ENCODE data around the gene NRROS.
"Not testable (repeated sequence)": the region's sequence is repeated elsewhere in the genome, so short reads cannot be mapped to it uniquely, and the experiment has no call there.

Gene NRROS

DNA sequence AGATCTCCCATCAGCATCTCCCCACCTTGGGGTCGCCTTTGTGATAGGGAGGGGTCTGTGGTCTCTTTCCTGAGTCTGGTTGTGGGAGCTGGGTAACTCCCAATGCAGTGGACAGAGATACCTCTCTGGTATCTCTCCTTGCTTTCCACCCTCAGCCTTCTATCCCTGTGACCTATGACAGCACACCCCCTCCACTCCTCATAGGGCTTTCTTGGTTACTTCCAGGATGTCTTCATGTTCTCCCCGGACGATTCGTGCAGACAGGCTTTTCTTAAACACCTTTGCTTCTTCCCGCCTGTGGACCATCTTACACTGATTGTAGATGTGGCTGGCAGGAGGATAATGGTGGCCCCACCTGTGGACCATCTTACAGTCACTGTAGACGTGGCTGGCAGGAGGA lies 14.2 kb upstream of the NRROS start:
- DNase-seq = no peak

DNA sequence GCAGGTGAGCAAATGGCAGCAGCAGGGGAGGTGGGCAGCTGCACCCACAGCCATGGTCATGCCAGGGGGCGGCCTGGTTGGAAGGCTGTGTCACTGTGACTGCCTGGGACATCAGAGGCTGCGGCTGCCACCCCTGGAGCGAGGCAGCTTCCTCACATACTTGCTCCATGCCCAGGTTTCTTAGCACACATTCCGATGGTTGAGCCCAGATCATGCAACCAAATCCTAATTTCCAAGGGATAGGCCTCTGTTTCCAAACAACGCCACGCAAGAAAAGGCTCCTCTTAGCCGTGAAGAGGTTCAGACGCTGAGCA lies 11.6 kb upstream of the NRROS start:
- DNase-seq = no peak

DNA sequence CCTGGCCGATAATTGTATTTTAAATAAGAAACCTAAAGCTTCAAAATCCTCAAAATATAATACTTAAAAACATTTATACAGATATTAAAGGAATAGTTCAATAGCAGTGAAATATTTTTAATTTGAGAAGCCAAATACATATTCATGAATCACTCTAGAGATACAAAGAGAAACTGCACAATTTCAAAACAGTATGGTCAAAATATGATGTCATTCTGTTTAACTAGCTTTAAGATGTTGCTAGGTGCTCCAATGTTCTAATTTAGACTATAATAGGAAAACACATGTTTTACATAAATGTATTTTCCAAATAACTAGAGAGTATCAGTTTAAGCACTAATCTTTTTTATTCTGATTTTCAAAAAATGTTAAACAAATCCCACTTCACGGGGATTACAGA lies 10.3 kb upstream of the NRROS start:
- no peak for DNase-seq

DNA sequence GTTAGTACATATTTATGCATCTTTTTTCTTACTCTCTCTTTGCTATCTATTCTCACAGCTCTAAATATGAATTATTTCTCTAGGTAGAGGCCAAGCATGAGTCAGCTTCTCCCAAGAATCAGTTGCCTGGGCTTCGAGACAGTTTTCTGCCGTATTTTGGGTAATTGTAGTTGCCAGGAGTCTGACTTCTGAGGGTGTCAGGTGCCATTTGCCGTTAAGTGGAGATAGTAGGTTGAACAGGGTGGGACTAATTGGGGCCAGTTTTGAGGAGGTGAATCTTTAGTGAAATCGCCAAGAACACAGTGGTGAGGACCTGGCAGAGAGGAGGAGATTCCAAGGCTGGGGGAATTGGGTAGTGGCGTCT lies 7.8 kb upstream of the NRROS start:
- no peak for DNase-seq

DNA sequence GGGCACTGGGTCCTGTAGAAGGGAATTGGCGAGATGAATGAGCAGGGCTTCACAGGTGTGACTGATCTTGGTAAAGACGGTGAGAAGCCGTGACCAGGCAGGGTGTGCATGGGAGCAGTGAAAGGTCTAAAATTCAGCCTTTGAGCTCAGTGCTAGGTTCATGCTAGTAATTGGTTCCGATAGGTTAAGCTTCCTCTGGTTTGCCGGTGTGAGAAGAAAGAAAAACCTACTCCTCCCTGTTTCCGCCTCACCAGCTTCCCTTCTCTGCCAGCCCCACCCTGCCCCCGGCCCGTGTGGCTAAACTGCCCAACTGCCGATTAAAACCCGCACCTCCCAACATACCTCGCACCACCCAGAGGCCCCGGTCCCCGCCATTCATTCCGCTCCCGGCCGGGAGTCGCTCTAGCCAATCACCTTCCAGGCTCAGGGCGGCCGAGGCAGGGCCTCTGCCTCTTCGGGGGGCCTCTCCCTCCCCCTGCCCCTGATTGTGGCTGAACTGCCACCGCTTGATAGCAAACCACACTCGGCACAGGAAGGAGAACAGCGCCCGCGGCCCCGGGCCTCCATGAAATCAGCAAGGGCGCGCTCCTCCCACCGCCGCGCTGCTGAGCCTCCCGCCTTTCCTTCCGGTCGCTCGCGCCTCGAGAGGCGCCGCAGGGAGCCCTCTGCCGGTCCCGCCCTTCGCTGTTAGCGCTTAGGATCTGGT lies 7.3 kb upstream of the NRROS start:
- DNase-seq = peak; percentile 78

DNA sequence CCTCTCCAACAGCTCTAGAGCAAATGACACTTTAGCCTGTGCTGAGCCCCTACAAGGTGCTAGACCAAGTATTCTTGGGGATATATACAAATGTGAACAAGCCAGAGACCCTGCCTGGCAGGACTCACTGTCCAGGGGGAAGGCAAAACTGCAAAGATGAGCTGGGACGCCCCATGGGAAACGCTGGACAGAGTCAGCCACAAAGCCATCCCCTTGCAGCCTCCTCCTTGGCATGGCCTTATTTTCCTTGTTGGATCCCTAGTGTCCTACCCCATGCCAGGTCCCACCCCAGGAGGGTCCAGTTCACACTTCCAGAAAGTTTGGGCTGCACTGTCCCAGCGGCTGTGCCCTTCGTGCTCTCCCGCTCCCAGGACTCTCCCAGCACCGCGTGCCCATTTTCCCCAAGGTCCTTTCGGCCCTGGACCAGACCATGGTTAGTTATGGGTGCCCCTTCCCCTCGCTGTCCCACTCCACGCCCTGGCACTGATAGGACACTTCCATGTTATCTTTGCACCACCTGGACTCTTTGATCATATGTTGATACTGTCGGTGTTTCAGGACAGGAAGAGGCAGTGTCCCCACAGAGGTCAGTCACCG lies 5.8 kb upstream of the NRROS start:
- no peak for DNase-seq

DNA sequence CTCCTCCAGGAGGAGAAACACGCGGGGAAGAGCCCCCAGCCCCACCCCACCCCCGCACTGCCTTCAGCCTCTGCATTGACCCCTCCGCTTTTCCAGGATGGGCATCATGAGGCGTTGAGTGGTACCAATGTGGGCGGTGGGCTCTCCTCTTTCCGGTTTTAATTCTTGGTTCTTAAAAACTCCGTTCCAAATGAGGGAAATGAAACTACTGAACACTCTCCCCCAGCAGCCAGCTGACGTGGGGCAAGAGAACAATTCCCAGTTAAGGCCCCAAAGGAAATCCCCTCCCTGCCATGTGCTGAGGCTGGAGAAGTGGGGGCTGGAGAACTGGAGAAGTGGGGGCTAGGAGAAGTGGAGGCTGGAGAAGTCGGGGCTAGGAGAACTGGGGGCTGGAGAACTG lies 5.3 kb upstream of the NRROS start:
- DNase-seq = no peak

DNA sequence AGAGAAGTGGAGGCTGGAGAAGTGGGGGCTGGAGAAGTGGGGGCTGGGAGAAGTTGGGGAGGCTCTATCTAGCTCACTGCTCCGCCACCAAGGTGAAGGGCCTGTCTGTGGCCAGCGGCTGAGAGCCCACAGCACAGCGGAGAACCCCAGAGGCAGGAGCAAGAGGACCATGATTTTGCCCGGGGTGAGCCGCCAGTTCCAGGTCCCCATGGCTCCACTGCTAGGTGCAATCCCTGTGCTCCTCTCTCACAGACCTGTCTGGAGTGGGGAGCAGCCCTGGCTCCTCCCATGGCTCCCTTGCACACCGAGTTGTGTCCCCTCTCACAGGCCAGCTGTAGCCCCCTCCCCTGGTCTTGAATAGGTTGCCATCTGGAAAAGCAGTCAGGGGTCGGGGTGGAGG lies 4.7 kb upstream of the NRROS start:
- DNase-seq = no peak

DNA sequence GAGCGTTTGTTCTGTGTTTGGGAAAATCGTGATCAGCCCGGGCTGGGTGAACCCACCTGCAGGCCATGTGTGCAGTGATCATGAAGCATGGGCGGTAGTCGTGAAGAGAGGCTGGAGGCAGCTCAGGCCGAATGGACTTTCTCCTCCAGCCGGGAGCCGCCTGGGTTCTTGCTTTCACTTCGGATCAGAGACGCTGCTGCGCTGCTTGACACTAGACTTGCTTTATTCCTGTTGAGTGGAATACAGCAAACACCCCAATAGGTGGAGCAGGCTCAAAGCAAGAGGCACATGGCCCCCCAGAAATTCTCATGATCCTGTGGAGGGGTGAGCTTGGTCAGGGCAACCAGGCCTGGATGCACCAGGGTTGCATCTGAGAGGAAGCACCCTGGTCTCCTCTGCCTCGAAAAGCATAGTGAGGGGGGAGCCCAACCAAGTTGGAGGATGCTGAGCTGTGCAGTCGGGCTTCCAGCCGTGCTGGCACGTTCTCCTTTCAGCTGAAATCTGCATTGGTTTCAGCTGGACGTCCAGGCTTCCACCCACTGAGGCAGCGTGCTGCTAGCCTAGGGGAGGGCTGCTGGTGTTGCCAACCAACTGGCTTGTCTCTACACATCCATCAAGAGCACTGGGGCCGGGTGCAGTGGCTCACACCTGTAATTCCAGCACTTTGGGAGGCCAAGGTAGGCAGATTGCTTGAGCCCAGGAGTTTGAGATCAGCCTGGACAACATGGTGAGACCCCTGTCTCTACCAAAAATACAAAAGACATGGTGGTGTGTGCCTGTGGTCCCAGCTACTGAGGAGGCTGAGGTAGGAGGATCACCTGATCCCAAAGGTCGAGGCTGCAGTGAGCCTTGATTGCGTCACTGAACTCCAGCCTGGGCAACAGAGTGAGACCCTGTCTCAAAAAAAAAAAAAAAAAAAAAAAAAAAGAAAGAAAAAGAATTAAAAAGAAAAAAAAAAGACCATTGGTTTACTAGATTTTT lies 2.8 kb upstream of the NRROS start:
- DNase-seq = no peak

DNA sequence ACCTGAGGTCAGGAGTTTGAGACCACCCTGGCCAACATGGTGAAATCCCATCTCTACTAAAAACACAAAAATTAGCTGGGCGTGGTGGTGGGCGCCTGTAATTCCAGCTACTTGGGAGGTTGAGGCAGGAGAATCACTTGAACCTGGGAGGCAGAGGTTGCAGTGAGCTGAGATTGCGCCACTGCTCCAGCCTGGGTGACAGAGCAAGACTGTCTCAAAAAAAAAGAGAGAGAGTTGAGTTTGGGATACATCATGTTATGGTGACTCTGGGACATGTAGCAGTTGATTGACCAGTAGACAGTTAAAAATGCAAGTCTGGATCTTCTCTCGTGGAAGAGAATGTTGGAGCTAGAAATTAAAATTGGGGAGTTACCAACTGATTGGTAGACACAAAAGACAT lies 1.6 kb upstream of the NRROS start:
- not testable (repeated sequence) for DNase-seq

DNA sequence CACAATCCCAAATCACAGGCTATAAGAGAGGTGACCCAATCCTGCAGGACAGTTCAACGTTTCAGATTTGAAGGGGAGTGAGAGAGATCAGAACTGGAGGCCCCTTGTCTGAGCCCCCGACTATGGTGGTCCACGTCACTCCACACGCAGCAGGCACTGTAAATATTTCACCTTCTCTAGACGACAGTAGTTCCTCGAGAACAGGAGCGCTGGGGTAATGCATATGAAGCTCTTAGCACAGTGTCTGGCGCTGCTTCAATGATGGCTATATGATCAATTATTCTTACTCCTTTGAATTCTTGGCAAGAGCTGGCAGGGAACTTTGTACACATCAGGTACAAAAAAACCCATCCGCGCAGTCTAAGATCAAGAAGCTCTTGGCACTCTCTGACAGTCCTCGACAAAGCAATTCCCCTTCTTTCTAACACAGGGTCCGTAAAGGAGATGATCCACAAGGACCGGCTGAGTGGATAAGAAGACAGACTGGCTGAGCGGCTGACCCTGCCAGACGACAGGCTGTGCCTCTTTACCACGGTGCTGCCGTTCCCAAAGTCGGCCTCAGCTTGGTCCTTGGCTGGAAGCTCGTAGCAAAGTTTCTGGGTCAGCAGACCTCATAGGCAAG lies 522 bp upstream of the NRROS start:
- DNase-seq = no peak

DNA sequence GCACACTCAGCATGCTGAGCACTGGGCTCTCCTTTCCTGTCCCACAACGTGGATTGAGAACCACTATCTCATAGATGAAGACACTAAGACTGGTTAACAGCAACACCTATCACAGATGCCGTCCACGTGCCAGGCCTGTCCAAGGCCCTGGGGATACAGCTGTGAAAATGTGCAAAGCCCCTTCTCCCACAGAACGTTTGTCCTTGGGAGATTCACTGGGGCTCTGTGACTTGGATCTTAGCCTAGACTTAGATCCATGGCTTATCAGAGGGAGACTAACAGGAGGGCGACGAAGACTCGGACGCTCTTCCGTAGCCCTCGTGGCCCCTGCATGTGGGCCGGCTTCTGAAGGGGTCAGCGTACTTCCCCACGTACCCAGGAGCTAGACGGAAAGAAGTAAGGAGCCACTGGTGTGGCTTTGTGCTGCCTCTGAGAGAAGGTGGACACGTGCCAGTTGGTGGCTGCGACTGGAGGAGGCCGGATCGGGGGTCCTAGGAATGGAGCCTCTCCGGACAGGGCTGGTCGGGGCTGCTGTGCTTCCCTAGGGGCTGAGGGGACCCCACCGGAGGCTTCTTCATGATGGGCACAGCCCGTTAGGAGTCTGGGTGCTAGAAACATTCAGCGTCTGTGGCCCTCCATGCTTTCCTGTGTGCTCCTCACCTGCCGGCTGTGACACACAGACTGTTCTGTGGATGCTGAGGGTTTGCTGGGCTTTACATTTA lies 964 bp downstream of the NRROS start:
- no peak for DNase-seq

DNA sequence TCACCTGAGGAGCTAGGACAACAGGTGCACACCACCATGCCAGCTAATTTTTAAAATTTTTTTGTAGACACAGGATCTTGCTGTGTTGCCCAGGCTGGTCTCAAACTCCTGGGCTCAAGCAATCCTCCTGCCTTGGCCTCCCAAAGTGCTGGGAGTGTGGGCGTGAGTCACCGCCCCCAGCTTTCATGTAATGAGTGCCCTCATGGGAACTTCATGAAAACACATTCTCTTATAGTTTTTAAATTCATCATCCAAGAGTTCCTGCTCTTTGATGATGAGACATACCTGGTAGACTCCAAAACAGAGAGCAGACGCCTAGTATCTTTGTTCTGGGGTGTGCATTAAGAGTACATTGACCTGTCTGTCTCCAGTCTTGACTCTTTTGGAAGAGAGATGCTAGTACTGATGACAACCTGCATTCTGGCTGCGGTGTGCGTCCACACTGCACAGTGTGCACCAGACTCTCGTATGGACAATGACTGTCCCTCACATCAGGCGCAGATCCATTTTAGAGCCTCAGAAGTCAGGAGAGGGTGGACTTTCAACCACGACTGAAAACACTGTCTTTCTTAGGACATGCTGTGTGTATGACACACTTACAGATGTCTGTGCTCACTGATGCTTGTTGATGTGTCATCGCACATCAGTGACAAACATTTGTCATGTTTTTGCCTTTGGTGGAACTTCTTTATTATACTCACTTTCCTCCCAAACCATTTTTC lies 2.0 kb downstream of the NRROS start:
- DNase-seq = no peak

DNA sequence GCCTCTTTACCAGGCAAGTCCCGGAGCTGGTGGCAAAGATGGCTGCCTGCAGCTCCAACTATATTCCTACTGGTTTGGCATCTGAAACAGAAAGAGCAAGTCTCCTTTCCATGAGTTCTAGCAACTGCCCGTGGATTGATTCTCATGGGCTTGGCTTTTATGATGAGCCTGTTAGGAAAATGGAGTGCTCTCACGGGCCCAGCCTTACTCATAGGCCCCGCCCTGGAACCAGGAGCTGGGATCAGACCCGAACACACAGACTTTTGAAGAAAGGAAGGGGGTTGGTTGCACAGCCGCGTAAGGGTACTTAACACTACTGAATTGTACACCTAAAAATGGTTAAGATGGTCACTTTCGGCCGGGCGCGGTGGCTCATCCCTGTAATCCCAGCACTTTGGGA lies 2.9 kb downstream of the NRROS start:
- no peak for DNase-seq

DNA sequence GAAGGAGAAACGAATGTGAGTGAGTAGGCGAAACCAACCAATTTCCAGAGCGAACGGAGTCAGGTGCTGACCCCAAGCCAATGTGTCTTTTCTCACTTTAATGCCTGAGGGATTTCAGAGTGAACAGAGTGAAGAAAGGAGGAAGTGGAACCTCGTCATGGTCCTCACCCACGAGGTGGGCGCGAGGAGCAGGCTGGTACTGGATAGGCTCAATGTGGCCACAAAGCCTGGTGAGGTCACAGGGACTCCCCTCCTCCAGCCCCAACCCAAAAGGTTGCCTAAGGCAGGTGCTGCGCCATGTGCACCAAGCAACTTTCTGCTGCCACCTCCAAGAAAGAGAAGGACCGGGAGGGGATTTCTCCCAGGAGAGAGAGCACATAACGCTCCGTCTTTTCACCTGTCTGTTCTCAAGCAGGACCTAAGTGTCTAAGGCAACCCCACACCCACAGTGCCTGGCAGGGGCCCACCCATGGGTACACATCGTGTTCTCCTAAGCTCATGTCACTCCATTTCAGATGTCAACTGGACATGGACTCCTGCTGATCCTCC lies 3.8 kb downstream of the NRROS start:
- DNase-seq = no peak

DNA sequence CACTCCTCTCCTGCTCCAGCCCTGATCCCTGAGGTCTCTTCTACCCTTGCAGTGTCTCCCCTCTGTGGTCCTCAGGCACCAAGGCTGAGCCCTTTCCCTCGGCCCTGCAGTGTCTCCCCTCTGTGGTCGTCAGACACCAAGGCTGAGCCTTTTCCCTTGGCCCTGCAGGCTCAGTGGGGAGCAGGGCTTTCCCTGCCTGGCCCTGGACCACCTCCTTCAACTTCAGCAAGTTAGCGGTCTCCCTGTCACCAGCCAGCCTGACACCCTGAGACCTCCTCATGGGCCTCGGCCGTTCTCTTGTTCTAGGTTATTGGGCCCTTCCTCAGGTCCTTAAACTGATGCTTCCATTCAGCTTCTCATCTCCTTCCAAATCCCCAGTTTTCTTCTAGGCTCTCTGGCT lies 4.3 kb downstream of the NRROS start:
- DNase-seq = no peak

DNA sequence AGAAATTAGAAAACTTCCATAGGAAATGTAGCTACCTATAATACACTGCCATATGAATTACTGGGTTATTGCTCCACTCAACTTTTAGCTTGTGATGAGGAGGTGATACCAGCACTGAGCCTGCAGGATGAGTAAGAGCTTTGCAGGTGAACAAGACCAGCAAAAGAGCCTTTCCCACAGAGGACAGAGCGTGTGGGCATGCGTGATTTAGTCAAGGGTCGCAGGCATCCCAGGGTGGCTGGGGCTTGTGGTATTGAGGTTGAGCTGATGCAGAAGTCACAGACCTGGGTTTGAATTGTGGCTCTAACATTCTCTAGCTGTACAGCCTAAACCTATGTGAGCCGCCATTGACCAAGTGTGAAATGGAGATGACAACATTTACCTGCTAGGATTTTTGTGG lies 5.6 kb downstream of the NRROS start:
- DNase-seq = no peak

DNA sequence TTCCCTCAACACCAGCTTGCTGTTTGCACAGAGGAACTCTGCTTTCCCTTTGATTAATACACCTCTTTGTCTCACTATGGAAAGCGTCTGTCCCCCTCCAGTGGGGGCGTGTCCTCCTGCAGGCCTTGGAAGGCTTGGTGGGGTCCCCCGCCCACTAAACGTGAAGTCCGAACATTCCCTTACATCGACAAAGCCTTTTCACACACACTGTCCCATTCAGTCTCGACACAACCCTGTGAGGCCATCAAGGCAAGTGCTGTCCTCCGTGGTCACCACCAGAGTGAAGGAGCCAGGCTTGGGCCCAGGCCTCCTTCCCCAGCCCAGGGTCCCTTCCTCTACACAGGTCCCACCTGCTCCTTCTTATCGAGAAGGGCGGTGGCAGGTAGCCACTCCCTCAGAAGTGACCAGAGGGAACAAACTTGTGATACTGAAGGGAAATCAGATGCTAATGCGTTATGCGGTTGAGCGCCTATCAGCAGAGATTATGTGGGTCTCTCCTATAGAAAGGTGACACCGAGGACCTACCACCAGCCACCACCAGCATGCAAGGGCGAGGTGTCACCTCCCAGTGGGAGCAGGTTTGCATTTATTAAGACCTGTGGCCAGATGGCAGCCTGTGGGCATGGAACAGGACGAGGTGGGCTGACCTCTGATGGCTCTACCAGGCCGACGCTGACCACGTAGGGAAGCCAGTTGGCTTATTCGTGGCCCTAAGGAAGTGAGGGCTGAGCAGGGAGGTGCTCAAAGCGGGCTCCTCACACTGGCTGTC lies 6.6 kb downstream of the NRROS start:
- DNase-seq = no peak

DNA sequence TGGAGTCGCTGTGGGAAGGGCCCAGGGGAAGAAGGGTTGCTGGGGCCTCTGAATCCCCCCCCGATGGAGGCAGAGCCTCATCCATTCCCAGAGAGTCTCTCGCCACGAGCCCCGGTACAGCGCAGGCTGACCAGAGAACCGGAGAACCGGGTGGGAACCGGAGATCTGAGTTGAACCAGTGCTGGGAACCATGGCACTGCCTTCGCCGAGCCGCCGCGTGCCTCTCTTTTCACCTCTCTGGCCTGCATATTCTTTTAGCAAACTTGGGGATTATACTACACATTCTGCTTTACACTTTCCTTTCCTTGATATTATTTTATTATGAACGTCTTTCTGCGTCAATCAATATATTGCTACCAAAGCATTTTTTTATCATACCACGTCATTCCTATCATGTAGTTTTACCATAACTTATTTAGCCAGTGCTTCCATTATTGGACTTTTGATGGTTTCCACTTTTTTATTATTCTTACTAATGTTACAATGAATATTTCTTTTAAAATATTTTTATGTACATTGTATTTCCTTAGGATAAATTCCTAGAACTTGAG lies 7.2 kb downstream of the NRROS start:
- no peak for DNase-seq

DNA sequence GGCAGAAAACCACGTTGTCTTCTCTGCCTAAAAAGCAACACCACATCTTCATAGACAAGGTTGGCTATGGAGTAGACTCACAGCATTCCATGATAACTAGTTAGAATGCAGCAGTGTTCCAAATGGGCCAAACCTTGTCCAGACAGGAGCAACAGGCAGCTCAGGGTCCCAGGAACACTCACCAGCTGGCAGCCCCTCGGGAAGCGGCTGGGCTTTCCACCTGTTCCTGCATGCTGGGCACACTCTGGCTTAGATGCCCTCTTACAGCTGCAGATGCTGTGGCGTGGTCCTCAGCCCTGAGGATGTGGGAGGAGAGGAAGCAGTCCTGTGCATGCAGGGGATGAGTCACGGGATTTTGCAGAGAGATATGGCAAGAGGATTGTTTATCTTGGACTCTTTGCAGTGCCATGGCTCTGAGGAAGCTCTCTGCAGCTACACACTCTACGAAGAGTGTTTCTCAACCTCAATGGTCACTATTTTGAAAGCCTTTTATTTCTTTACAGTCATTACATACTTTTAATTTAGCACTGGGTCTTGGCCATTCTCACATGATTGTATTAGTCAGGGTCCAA lies 11.3 kb downstream of the NRROS start:
- no peak for DNase-seq

DNA sequence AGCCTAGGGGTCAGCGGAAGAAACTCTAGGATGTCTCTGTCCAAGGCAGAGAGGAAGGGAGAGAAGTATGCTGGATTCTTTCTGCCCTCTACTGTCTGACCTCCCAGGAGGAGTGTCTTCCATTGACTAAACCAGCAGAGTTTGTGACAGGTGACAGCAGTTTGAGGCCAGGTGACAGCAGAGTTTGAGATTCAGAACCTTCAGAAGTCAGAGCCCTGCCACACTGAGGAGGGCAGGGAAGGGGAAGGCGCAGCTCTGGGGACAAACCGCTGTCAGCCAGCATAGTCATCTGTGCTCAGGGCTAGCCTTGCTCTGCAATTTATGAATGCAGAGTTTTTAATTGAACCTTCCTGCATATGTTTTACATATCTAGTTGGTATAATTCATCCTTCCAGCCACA lies 12.3 kb downstream of the NRROS start:
- no peak for DNase-seq

All from NCI-H748 treated with DMSO at 0.1 percent for 48 hours (cell line).